Endothelial cell of umbilical vein (primary cell): ENCODE measurements around the gene MINAR1. TPM values are rescaled to one million over a fixed set of nuclear protein-coding genes. Genes with fewer than 3 reads are reported as not detected.

Experiments
- polyA plus RNA-seq, 4 experiments: library from polyadenylated mRNA; depleted of rRNA in 3 of 4; stranded (reverse) in 3 of 4; unstranded in 1 of 4; fragments of >200 nt; gene quantifications; 2 replicates each; pipeline versions ENCODE4 v1.2.1 to v1.2.3, GENCODE V29; 2011 to 2012; ENCODE audit warnings: missing spikeins in 1 of 4
- total RNA-seq: library from RNA; stranded (reverse); gene quantifications from 2 replicates; pipeline ENCODE4 v1.2.3, GENCODE V29; 2021

The MINAR1 gene
- total and polyA plus RNA-seq, 2 donors (not counting 3 experiments of a cell fraction or from before 2014, with no cell fraction given) = 0.33 to 0.93 TPM

Other genes with a start within 250 kb of the MINAR1 start
- gene ANKRD34C, start 149.6 kb upstream of the MINAR1 start, total RNA-seq = not detected in 2 replicates
- gene ANKRD34C, start 149.6 kb upstream of the MINAR1 start, polyA plus RNA-seq = not detected in 2 replicates
- 105 and 114 TPM in 2 replicates for gene TMED3, start 121.2 kb upstream of the MINAR1 start, total RNA-seq
- gene TMED3, start 121.2 kb upstream of the MINAR1 start, polyA plus RNA-seq = 284 and 322 TPM in 2 replicates